ENCODE results near the gene KLHL40.

The KLHL40 gene

GRCh38 chr3:42685363-42685881 is at the start of gene KLHL40:
KLHL40 (plus strand) TSS chr3:42685537; CDS start chr3:42685619, 82 bp downstream.
- no peak for DNase-seq (ENCODE audit: low read depth, low spot score)

GRCh38 chr3:42637001-42637400 is 48.3 kb upstream of the KLHL40 start:
- DNase-seq (ENCODE audit: low read depth, low spot score), result no peak

- no peak for DNase-seq (ENCODE audit: low read depth, low spot score)
These were observed 46.9 kb upstream of the KLHL40 start for GRCh38 chr3:42638339-42638842.

GRCh38 chr3:42639192-42639591 is 46.1 kb upstream of the KLHL40 start:
- DNase-seq (ENCODE audit: low read depth, low spot score), result no peak

GRCh38 chr3:42640129-42640528 is 45.2 kb upstream of the KLHL40 start:
- DNase-seq (ENCODE audit: low read depth, low spot score), result no peak

- DNase-seq (ENCODE audit: low read depth, low spot score), result no peak
These were observed 44.5 kb upstream of the KLHL40 start for GRCh38 chr3:42640771-42641370.

- DNase-seq (ENCODE audit: low read depth, low spot score), result no peak
These were observed 37.4 kb upstream of the KLHL40 start for GRCh38 chr3:42647821-42648459.

- DNase-seq (ENCODE audit: low read depth, low spot score), result no peak
These were observed 36.3 kb upstream of the KLHL40 start for GRCh38 chr3:42649006-42649405.

- DNase-seq (ENCODE audit: low read depth, low spot score), result no peak
These were observed 35.6 kb upstream of the KLHL40 start for GRCh38 chr3:42649783-42650182.

GRCh38 chr3:42651248-42652091 is 33.9 kb upstream of the KLHL40 start:
- no peak for DNase-seq (ENCODE audit: low read depth, low spot score)

GRCh38 chr3:42652251-42652610 is 33.1 kb upstream of the KLHL40 start:
- no peak for DNase-seq (ENCODE audit: low read depth, low spot score)

- no peak for DNase-seq (ENCODE audit: low read depth, low spot score)
These were observed 32.6 kb upstream of the KLHL40 start for GRCh38 chr3:42652611-42653302.

- no peak for DNase-seq (ENCODE audit: low read depth, low spot score)
These were observed 32.1 kb upstream of the KLHL40 start for GRCh38 chr3:42653303-42653559.

GRCh38 chr3:42653560-42654330 is 31.6 kb upstream of the KLHL40 start, which contains the start of gene ZBTB47:
ZBTB47 (plus strand) TSS chr3:42653697; CDS start chr3:42658356, 4,659 bp downstream.
- DNase-seq (ENCODE audit: low read depth, low spot score), result no peak

GRCh38 chr3:42654331-42655201 is 30.8 kb upstream of the KLHL40 start:
- DNase-seq (ENCODE audit: low read depth, low spot score), result no peak

GRCh38 chr3:42655331-42655888 is 29.9 kb upstream of the KLHL40 start:
- no peak for DNase-seq (ENCODE audit: low read depth, low spot score)

GRCh38 chr3:42655980-42656679 is 29.2 kb upstream of the KLHL40 start:
- no peak for DNase-seq (ENCODE audit: low read depth, low spot score)

GRCh38 chr3:42656680-42657610 is 28.4 kb upstream of the KLHL40 start:
- no peak for DNase-seq (ENCODE audit: low read depth, low spot score)
